GM10266 (cell line): ENCODE data around the gene RBP3.

Experiments
- DNase-seq: peaks from one replicate; pipeline ENCODE4 v3.0.0; 2012; ENCODE audit errors: extremely low spot score
- TF ChIP-seq, protein P1 (sequence below): IDR thresholded peaks from 2 replicates; pipeline ENCODE4 v1.5.1; 2012; ENCODE audit warnings: mild to moderate bottlenecking, low read depth; ENCODE audit not compliant: control insufficient read depth, insufficient read depth; ENCODE audit errors: missing control alignments

RBP3 gene

DNA sequence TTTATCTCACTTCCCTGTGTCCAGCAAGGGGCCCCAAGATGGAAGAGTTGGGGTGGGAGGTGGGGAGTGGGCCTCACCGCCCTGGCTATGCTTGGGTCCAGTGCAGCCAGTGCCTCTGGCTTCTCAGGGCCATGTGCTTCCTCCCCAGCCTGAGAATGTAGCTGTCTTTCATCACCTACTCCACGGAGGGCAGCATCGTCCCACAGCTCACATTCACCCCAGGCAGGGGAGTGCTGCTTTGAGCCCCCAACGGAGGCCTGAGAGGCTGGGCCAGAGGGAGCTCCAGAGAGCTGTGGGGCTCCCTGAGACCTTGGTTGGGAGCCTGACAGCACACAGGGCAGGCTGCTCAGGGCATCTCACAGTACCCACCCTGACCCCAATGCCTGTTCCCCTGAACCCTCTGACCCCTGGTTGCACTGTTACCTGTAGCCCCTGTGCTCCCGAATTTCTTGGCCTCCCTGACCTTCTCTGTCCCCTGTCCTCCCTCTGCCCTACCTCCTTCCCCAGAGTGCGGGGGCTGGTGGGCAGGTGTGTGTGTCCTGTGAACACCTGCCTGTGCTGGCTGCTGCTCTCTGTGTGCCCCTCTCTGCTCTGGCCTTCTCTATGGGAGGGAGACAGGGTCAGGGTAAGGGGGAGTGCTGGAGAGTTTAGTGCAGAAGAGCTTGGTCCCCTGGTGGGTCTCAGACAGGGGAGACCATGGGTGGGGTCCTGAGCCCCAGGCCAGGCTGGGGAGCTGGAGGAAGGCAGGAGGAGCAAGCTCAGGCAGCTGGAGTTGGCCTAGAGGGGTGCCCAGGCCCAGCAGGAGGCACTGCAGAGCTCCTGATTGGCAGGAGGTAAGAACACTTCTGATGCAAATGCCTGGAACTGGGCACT is 55.5 kb downstream of the RBP3 start:
- DNase-seq = no peak
- TF ChIP-seq, protein P1, sequence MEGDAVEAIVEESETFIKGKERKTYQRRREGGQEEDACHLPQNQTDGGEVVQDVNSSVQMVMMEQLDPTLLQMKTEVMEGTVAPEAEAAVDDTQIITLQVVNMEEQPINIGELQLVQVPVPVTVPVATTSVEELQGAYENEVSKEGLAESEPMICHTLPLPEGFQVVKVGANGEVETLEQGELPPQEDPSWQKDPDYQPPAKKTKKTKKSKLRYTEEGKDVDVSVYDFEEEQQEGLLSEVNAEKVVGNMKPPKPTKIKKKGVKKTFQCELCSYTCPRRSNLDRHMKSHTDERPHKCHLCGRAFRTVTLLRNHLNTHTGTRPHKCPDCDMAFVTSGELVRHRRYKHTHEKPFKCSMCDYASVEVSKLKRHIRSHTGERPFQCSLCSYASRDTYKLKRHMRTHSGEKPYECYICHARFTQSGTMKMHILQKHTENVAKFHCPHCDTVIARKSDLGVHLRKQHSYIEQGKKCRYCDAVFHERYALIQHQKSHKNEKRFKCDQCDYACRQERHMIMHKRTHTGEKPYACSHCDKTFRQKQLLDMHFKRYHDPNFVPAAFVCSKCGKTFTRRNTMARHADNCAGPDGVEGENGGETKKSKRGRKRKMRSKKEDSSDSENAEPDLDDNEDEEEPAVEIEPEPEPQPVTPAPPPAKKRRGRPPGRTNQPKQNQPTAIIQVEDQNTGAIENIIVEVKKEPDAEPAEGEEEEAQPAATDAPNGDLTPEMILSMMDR = peak; percentile 6

DNA sequence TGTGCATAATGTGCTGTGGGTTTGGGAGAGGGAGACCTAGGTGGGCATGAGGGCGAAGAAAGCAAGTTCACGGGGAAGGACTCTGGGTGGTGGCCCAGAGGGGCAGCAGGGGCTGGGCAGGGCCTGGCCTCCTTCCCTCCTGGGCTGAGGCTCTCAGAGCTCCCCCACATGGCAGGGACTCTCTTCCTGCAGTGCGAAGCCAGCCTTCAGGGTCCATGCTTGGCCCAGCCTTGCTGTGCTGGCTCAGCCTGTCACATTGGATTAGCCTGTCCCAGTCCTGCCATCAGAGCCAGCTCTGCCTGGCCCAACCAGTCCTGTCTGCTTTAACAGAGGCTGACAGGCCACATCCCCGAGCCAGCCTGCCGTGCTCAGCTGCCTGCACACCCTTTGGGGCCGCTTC is 56.3 kb downstream of the RBP3 start:
- TF ChIP-seq, protein P1 = no peak
- DNase-seq = no peak

DNA sequence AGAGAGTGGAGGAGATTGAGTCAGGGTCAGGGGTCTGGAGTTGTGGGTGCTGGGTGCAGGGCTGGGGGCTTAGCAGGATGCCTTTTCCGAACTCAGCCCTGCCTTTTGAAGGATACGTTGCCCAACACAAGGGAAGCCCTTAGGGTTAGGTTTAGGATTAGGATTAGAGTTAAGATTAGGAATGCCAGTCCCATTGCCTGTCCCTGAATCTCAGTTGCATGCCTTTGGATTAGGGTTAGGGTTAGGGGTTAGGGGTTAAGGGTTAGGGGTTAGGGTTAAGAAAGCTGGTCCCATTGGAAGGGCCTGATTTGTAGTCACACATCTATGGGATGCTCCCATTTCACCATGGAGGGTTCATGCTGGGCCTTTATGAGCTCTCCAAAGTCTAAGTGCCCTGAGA is 56.8 kb downstream of the RBP3 start:
- TF ChIP-seq, protein P1 = no peak
- DNase-seq = no peak

DNA sequence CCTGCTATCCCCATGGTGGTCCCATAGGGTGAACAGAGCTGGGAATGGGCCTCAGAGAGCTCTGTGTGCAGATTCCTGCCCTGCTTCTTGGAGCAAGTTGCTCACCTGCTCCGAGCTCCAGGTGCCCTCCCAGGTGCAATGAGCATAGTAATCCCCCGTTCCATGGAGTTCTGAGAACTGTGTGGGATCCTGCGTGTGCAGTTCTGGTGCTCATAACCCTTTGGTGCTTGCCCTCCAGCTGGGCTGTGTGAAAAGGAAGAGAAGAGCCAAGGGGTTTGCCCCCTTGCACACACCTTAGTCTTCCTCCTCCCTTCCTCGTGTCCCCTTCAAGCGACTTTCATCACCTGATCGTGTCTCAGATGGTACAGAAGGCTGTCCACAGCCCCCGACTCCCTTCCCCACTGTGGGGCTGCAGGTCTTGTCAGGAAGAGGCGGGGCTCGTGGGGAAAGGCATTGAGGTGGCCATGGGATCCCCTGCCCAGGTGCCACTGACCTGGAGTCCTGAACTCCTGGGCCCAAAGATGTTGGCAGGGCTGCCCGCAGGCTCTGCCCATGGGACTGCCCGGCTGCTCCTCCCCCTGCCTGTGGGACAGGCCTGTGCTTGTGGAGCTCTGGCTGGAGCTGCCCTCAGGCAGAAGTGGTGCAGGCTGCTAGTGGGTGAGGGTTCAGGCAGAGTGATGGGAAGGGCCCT is 57.8 kb downstream of the RBP3 start:
- TF ChIP-seq, protein P1 = no peak
- DNase-seq = no peak

DNA sequence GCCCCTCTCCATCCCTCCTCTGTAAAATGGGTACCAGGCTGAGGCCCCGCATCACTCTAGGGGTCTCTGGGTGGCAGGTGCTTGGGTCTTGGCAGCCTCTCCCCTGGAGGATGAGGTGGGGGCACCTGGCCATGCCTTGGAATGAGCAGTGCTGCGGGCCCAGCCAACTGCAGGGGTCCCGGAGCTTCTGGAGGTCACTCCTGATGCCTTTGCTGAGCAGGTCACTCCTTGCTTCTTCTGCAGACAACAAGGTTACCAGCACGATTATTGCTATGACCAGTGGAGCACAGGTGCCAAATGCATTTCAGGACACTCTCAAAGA is 58.3 kb downstream of the RBP3 start:
- no peak for DNase-seq
- TF ChIP-seq, protein P1 = no peak

DNA sequence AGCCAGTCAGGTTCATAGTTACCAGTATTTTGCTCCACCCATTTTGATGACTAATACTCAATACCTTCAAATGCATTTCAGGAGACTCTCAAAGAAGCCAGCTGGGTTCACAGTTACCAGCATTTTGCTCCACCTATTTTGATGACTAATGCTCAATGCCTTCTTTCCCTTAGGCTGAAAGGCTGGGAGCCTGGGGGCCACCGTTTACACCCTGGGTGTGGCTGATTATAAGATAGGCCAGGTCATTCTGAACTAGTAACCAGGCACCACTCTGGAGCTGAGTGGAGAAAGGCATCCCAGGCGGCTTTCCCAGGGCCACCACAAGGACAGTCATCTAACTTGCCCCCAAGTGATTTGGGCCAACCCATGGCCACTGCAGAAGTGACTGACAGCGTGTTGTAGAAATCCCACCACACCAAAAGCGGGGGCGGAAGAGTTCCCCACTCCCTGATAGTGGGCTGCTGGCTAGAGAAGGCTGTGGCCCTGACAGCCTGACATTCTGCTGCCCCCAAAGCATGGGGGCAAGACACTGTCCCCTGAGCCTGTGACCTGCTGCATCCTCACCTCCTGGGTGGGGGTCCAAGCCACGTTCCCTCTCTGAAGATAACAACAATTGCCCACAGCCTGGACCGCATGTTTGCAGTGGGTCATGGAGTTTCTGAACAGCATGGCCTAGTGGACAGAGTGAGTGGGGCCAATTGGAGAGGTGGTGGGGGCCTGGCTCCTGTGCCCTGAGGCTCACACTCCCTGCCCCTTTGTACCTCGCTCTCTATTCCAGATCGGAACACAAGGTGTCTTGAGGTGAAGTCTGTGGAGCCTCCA is 58.9 kb downstream of the RBP3 start:
- DNase-seq = no peak
- TF ChIP-seq, protein P1 = no peak
